Measurements from ENCODE around the gene ALKBH8.
"Not testable (repeated sequence)": the region's sequence is repeated elsewhere in the genome, so short reads cannot be mapped to it uniquely, and the experiment has no call there.

Gene ALKBH8

DNA sequence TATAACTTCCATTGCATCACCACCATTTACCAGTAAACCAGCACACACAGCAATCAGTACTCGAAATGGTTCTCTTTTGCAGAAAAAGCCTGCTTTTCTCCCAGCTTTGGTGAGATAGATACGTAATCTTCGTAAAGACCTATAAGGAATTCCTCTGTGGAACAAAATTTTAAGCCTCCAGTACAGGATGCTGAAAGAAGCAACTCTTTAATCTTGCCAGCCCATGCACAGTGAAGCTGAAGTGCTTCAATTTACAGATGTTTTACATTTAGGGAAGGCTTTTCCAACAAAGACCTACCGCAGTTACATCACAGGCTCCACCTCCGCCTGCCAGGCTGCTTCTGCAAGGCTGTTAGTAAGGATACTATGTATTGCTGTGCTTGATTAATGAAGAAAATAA is 27.3 kb upstream of the ALKBH8 start:
- Histone ChIP-seq H3K4me3 (ENCODE audit: extremely low read depth, insufficient read depth, low read length, poor library complexity, severe bottlenecking) (no peak overlapping the region), H3K9me3 (ENCODE audit: control insufficient read depth, low read length) (no peaks in the 10 kb centered on the region), H3K4me1 (ENCODE audit: control insufficient read depth, insufficient read depth, low read length, poor library complexity, severe bottlenecking) (no peaks in the 10 kb centered on the region), H3K27ac (ENCODE audit: low read depth, low read length, severe bottlenecking) (no peak overlapping the region), H3K36me3 (ENCODE audit: control insufficient read depth, insufficient read depth, low read length) (no peaks in the 10 kb centered on the region)
- 8 to 18% methylated on average over 2 of the region's 5 CpGs for WGBS, 2 experiments (ENCODE audit: insufficient coverage in 2 of 2)

DNA sequence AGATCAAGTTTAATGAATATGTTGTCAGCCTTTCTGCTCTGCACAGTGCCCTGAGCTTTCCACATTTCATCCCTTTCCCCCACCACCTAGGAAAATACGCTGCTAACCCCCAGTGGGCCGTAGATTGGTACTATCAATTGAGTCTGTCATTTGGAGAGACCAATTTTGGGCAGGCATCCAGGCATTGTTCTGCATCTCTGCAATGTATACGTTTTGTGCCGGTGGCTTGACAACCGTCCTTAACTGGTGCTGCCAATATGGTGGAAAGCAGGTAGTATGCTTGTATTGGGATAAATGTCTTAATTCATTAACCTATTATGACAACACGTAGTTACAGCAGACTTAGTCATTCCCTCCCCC is 26.7 kb upstream of the ALKBH8 start:
- H3K27ac ChIP-seq (ENCODE audit: low read depth, low read length, severe bottlenecking): no peak overlapping the region
- no peaks in the 10 kb centered on the region for H3K36me3 ChIP-seq (ENCODE audit: control insufficient read depth, insufficient read depth, low read length)
- H3K4me3 ChIP-seq (ENCODE audit: extremely low read depth, insufficient read depth, low read length, poor library complexity, severe bottlenecking): peak overlapping the region; percentile 53
- H3K4me1 ChIP-seq (ENCODE audit: control insufficient read depth, insufficient read depth, low read length, poor library complexity, severe bottlenecking): no peaks in the 10 kb centered on the region
- WGBS, 2 experiments (ENCODE audit: insufficient coverage in 2 of 2): 13% methylated on average over 4 of the region's 6 CpGs; no CpG with 5 or more reads in 1 of the 2 experiments
- no peaks in the 10 kb centered on the region for H3K9me3 ChIP-seq (ENCODE audit: control insufficient read depth, low read length)

DNA sequence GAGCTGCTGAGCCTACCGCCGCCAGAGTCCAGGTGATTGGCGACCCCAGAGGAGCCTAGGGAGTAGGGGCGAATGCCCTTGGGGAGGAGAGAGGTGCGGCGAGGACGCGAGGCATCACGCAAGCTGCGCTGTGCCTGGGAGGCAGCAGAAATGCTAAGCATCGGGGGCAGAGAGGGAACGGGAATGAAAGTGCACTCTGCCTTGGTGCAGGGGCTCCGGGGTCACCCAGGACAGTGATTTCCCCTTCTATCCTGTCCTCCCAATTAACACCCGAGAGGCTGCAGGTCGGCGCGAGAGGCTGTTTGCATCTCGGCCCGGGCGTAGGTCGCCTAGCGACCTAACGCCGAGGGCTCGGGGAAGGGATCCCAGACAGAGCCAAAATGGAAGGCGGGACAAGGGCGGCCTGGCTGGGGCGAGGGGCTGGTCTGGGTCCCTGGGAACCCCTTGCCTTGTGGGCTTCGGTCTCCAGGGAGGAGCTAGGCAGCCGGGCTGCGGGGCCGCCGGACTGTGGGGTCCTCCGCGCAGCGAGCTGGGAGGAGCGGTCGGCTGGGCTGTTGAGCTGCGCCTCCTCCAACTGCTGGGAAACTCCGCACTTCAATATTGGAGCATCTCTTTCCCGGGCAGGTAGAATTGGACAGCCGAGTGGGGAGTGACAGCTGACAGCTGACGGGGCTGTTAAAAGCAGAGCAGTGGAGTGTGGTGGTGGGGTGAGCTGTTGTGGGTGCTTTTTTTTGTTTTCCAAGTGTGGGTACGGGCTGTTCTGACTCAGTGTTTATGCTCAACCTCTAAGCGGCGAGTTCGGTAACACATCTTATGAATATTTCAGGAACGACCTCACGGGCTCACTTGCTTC is 26.1 kb upstream of the ALKBH8 start:
- H3K36me3 ChIP-seq (ENCODE audit: control insufficient read depth, insufficient read depth, low read length): no peaks in the 10 kb centered on the region
- no peaks in the 10 kb centered on the region for H3K4me1 ChIP-seq (ENCODE audit: control insufficient read depth, insufficient read depth, low read length, poor library complexity, severe bottlenecking)
- H3K4me3 ChIP-seq (ENCODE audit: extremely low read depth, insufficient read depth, low read length, poor library complexity, severe bottlenecking): peak overlapping the region; percentile 53
- no peak overlapping the region for H3K27ac ChIP-seq (ENCODE audit: low read depth, low read length, severe bottlenecking)
- WGBS, 2 experiments (ENCODE audit: insufficient coverage in 2 of 2): 0 to 1% methylated on average over 43 to 46 of the region's 49 CpGs
- H3K9me3 ChIP-seq (ENCODE audit: control insufficient read depth, low read length): no peaks in the 10 kb centered on the region

DNA sequence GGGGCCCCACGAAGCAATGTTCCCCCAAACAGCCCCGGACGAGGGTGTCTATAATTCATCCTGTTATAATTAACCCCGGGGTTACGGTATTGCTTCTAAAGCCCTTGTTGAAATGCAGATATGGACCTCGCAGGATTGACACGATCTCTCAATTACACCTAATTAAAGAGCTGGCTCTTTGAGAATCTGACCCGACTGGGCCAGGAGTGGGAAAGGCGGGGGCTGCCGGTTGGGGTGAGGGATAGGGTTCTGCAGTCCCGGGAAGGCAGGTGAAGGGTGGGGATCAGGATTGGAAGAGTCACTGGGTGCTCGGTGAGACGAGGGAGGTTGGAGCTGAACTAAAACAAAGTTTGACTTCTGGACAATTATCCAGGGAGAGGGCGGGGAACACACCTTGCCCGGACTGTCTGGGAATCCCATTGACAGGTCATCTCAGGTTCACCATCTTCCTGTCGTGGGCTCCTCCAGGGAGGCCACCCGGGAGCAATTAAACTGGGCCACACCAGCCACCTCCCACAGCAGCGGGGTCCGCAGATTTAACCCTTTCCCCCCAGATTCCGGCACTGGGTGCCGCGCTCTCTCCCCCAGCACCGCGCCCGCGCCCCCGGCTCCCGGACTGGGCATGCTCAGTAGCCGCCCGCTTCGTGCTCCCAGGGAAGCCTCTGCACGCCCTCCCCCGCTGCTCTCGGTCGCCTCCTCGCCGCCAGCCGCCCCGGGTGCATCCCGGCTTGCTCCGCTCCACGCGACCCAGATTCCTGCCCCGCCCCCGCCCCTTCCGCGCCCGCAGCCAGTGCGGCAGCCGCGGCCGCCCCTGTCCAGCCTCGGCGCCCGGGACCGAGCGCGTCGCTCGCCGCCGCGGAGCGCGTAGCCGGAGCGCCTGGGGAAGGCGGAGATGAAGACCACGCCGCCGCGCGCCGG is 25.2 kb upstream of the ALKBH8 start, which contains the start of gene ELMOD1:
Gene ELMOD1 (plus strand): TSS at position 688 of the 918 bp plus-strand sequence. CDS start 27,043 bp downstream, outside the sequence.
- Histone ChIP-seq H3K4me1 (ENCODE audit: control insufficient read depth, insufficient read depth, low read length, poor library complexity, severe bottlenecking) (no peaks in the 10 kb centered on the region), H3K9me3 (ENCODE audit: control insufficient read depth, low read length) (no peaks in the 10 kb centered on the region), H3K27ac (ENCODE audit: low read depth, low read length, severe bottlenecking) (no peak within 1 kb of the TSS), H3K36me3 (ENCODE audit: control insufficient read depth, insufficient read depth, low read length) (no peaks in the 10 kb centered on the region), H3K4me3 (ENCODE audit: extremely low read depth, insufficient read depth, low read length, poor library complexity, severe bottlenecking) (peak within 1 kb of the TSS; percentile 53)
- WGBS, 2 experiments (ENCODE audit: insufficient coverage in 2 of 2): 0% methylated on average over 52 to 61 of the region's 74 CpGs

DNA sequence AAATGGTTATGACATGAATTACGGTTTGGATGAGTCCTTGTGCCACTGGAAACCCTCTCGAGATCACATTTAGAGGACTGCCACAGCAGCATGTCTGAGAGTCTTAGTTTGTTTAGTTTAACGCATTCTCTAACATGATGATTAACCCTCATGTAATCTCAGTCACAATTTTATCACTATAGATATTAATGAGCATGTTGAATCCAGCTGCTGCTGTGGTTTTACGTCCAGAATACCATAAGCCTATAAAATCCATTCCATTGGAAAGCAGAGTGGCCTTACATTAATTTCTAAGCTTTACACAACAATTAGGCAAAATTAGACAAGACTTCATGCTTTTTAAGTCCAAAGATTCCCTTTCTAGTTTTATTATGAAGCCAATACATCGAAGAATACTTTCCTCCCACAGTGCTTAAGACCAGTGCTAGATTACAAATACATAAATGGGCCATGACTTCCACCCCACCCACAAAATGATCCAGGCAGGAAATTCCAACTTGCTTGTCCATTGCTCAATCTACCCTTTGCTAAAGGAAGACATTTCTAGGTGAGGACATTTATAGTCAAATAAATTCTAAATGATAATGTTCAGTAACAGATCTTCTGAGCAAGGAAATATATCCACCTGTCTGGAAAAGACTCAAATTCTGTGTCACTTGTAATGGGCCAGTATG is 21.9 kb upstream of the ALKBH8 start:
- H3K9me3 ChIP-seq (ENCODE audit: control insufficient read depth, low read length): no peaks in the 10 kb centered on the region
- H3K36me3 ChIP-seq (ENCODE audit: control insufficient read depth, insufficient read depth, low read length): no peaks in the 10 kb centered on the region
- H3K27ac ChIP-seq (ENCODE audit: low read depth, low read length, severe bottlenecking): no peak overlapping the region
- 83 to 100% methylated on average over 1 to 4 of the region's 5 CpGs for WGBS, 2 experiments (ENCODE audit: insufficient coverage in 2 of 2)
- H3K4me3 ChIP-seq (ENCODE audit: extremely low read depth, insufficient read depth, low read length, poor library complexity, severe bottlenecking): no peak overlapping the region
- H3K4me1 ChIP-seq (ENCODE audit: control insufficient read depth, insufficient read depth, low read length, poor library complexity, severe bottlenecking): no peaks in the 10 kb centered on the region

DNA sequence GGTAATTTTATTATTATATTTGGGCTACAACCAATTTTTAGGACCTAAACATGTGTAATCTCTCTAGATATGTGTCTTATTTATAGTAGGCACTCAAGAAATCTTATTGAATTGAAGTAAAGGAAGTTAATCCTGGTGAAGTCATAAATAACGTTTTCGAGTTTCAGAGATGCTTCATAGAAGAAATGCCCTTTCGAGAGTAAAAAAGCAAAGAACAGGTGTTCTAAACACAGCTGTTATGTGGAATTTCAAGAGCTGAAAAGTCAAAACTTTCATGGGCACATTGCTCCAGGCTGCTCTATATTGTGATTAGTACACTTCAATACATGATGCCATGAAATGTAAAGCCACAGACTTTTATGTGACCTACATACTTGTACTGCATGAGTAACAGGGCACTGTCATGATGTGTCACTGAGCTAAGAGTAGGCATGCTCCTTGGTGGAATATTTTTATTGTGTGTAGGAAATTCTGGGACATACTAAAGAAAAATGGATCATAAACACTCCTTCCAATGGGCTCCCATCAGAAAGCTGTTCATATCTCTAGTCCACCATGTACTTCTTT is 18.2 kb upstream of the ALKBH8 start:
- 84 to 86% methylated on average over 3 of the region's 3 CpGs for WGBS, 2 experiments (ENCODE audit: insufficient coverage in 2 of 2)
- H3K27ac ChIP-seq (ENCODE audit: low read depth, low read length, severe bottlenecking): no peak overlapping the region
- no peak overlapping the region for H3K4me3 ChIP-seq (ENCODE audit: extremely low read depth, insufficient read depth, low read length, poor library complexity, severe bottlenecking)
- no peaks in the 10 kb centered on the region for H3K36me3 ChIP-seq (ENCODE audit: control insufficient read depth, insufficient read depth, low read length)
- no peaks in the 10 kb centered on the region for H3K4me1 ChIP-seq (ENCODE audit: control insufficient read depth, insufficient read depth, low read length, poor library complexity, severe bottlenecking)
- H3K9me3 ChIP-seq (ENCODE audit: control insufficient read depth, low read length): no peaks in the 10 kb centered on the region

DNA sequence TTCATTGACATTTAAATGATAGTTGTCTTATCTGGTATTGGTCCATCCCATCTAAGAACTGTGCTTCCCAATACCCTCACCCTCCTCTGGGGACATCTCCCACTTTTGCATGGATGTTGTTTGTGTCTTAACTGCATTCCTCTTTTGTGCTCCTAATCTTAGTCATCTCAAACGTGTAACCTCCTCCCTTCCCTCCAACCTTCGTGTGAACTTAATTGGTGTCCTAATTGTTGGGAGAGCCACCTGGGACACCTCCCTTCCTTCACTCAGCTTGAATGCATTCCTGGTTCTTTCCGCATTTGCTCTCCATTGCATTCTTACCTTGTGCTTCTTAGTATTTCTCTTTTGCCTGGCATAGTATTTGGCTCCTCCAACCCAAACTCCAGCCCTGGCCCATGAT is 15.6 kb upstream of the ALKBH8 start:
- H3K36me3 ChIP-seq (ENCODE audit: control insufficient read depth, insufficient read depth, low read length): no peaks in the 10 kb centered on the region
- H3K4me3 ChIP-seq (ENCODE audit: extremely low read depth, insufficient read depth, low read length, poor library complexity, severe bottlenecking): no peak overlapping the region
- WGBS, 2 experiments (ENCODE audit: insufficient coverage in 2 of 2): 51 to 59% methylated on average over 2 to 3 of the region's 3 CpGs
- H3K4me1 ChIP-seq (ENCODE audit: control insufficient read depth, insufficient read depth, low read length, poor library complexity, severe bottlenecking): no peaks in the 10 kb centered on the region
- H3K27ac ChIP-seq (ENCODE audit: low read depth, low read length, severe bottlenecking): no peak overlapping the region
- H3K9me3 ChIP-seq (ENCODE audit: control insufficient read depth, low read length): no peaks in the 10 kb centered on the region

DNA sequence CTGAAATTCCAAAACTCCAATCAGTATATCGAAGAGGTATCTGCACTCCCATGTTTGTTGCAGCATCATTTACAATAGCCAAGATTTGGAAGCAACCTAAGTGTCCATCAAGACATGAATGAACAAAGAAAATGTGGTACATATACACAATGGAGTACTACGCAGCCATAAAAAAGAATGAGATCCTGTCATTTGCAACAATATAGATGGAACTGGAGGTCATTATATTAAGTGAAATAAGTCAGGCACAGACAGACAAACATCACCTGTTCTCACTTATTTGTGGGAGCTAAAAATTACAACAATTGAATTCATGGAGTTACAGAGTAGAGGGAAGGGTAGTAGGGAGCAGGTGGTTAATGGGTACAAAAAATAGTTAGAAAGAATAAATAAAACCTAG is 13.6 kb upstream of the ALKBH8 start:
- WGBS, 2 experiments (ENCODE audit: insufficient coverage in 2 of 2): 90% methylated on average over 1 of the region's 2 CpGs; no CpG with 5 or more reads in 1 of the 2 experiments
- not testable (repeated sequence) for H3K27ac ChIP-seq (ENCODE audit: low read depth, low read length, severe bottlenecking); H3K4me3 ChIP-seq (ENCODE audit: extremely low read depth, insufficient read depth, low read length, poor library complexity, severe bottlenecking); H3K9me3 ChIP-seq (ENCODE audit: control insufficient read depth, low read length); H3K36me3 ChIP-seq (ENCODE audit: control insufficient read depth, insufficient read depth, low read length); H3K4me1 ChIP-seq (ENCODE audit: control insufficient read depth, insufficient read depth, low read length, poor library complexity, severe bottlenecking)

DNA sequence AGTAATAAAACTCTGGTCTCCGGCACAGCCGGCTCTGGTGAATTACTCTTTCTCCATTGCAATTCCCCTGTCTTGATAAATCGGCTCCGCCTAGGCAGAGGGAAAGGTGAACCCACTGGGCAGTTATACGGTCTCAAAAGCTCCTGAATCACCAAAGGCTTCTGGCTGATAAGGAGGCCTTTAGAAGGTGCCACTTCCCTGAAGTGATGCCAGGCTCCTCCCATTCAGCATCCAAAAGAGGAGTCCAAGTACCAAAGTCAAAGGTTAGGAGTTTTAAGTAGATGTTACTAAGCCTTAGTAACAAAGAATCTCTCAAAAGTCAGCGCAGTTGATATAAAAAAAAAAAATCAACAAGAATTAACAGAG is 11.8 kb upstream of the ALKBH8 start:
- H3K4me3 ChIP-seq (ENCODE audit: extremely low read depth, insufficient read depth, low read length, poor library complexity, severe bottlenecking): no peak overlapping the region
- 100% methylated on average over 1 of the region's 6 CpGs; no CpG with 5 or more reads in 1 of the 2 experiments for WGBS, 2 experiments (ENCODE audit: insufficient coverage in 2 of 2)
- H3K36me3 ChIP-seq (ENCODE audit: control insufficient read depth, insufficient read depth, low read length): no peaks in the 10 kb centered on the region
- no peaks in the 10 kb centered on the region for H3K4me1 ChIP-seq (ENCODE audit: control insufficient read depth, insufficient read depth, low read length, poor library complexity, severe bottlenecking)
- H3K9me3 ChIP-seq (ENCODE audit: control insufficient read depth, low read length): no peaks in the 10 kb centered on the region
- H3K27ac ChIP-seq (ENCODE audit: low read depth, low read length, severe bottlenecking): no peak overlapping the region

Measured in mesodermal cell (in vitro differentiated cells).